MCF 10A (cell line): ENCODE data around the gene ADARB2. TPM values are rescaled to one million over a fixed set of nuclear protein-coding genes. Genes with fewer than 3 reads are reported as not detected.

ENCODE experiments used
- BruUV-seq: library from RNA; stranded (reverse); fragments of 400-500 nt; replicated peaks from 2 replicates; lab custom pipeline; 2021; lab: Mats Ljungman, UMichigan
- CTCF ChIA-PET: fragments of 300-600 bp; sonication (Branson Sonifier 250); formaldehyde crosslinking; extraction: SDS; loops from one replicate; lab custom pipeline; 2021; ENCODE audit warnings: antibody characterized with exemption, inconsistent platforms; lab: Yijun Ruan, JAX
- POLR2A ChIA-PET: fragments of 300-600, 350-650 bp; sonication (Branson Sonifier 250); formaldehyde crosslinking; extraction: SDS; loops from one replicate; lab custom pipeline; 2020; ENCODE audit warnings: antibody characterized with exemption, inconsistent platforms; lab: Yijun Ruan, JAX
- DNase-seq: peaks from one replicate; pipeline ENCODE4 v3.0.0-alpha.2; 2018; ENCODE audit not compliant: unreplicated experiment
- H3K27ac Mint-ChIP-seq: one replicate; pipeline ENCODE4 v1.8.0; 2022; ENCODE audit warnings: mild to moderate bottlenecking, low read depth, mixed read lengths; ENCODE audit not compliant: unreplicated experiment
- H3K27me3 Mint-ChIP-seq: one replicate; pipeline ENCODE4 v1.8.0; 2022; ENCODE audit warnings: mixed read lengths; ENCODE audit not compliant: insufficient read depth, unreplicated experiment
- H3K36me3 Mint-ChIP-seq: one replicate; pipeline ENCODE4 v1.8.0; 2022; ENCODE audit warnings: mild to moderate bottlenecking, moderate library complexity, mixed read lengths; ENCODE audit not compliant: insufficient read depth, unreplicated experiment
- H3K4me1 Mint-ChIP-seq: one replicate; pipeline ENCODE4 v1.8.0; 2022; ENCODE audit warnings: mixed read lengths; ENCODE audit not compliant: insufficient read depth, unreplicated experiment
- H3K4me3 Mint-ChIP-seq: one replicate; pipeline ENCODE4 v1.8.0; 2022; ENCODE audit warnings: mild to moderate bottlenecking, moderate library complexity, mixed read lengths; ENCODE audit not compliant: unreplicated experiment
- H3K9me3 Mint-ChIP-seq: one replicate; pipeline ENCODE4 v1.8.0; 2022; ENCODE audit warnings: mixed read lengths; ENCODE audit not compliant: unreplicated experiment
- CTCF ChIP-seq: fragments of 200-600 bp; IDR thresholded peaks from one replicate; pipeline ENCODE4 v1.8.0; 2022; ENCODE audit warnings: antibody characterized with exemption, mild to moderate bottlenecking; ENCODE audit not compliant: unreplicated experiment
- intact Hi-C: fragments of 100-400 bp; cut with micrococcal nuclease; formaldehyde crosslinking; loops from 2 replicates; pipeline ENCODE4 v1.14.1; 2022
- total RNA-seq: library from RNA; stranded (reverse); gene quantifications from 2 replicates; pipeline ENCODE4 v1.2.3, GENCODE V29; 2022

Gene ADARB2
- total RNA-seq, 1 experiment from 2014 or later, result 0.96 TPM

DNA sequence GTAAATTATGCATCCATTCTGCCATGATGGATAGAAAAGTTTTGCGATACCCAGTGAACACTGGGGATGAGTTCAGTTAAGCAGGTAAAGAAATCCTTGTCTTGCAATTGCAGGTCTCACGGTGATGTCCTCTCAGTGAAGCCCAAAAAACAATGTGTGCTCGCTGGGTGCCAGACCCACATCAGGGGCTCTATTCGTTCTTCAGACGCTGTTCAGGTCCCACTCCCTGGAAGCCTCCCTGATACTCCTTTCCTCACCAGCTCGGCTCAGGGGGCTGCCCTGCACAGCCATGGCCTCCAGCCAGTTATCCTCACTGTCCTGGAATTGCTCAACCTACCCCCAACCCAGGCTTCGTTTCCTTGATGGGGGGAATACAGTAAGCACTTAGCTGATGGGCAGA, 323.5 kb downstream of the ADARB2 start:
- no peaks in the 10 kb centered on the region for H3K27me3 Mint-ChIP-seq
- DNase-seq, result no peak
- BruUV-seq, result no TSS peak
- no peak overlapping the region for H3K4me3 Mint-ChIP-seq
- TF ChIP-seq CTCF, result no peak
- no peak overlapping the region for H3K27ac Mint-ChIP-seq
- no peaks in the 10 kb centered on the region for H3K4me1 Mint-ChIP-seq
- no peaks in the 10 kb centered on the region for H3K36me3 Mint-ChIP-seq
- H3K9me3 Mint-ChIP-seq, result peaks cover 13% of the 10 kb centered on the region
- intact Hi-C loops, result no loop called here
- ChIA-PET CTCF (no interaction called here), POLR2A (interaction anchor here (0.6 kb wide), 1 partner anchor 1541 kb away, joined by 3 read pairs; no protein-coding TSS in a partner anchor)

DNA sequence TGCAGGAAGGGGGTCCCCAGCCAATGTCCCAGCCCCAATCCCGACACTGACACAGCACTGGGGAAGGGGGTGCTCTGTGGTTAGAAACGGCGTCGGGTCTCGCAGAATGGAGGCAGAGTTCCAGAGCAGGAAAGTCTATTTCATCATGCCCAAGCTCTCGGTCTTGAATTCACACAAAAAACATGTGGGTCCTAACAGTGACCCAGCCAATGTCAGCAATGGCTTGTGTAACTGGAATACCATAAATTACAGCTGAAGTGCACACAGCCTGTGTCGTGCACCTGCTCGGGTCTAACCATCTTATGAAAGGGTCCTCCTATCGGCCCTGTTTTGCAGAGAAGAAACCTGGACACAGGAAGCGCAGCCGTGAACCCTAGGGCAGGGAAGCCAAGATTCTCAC, 324.1 kb downstream of the ADARB2 start:
- ChIA-PET CTCF (interaction anchor here (2.7 kb wide), 1 partner anchor 8 kb away, joined by 11 read pairs; no protein-coding TSS in a partner anchor), POLR2A (no interaction called here)
- no peak for TF ChIP-seq CTCF
- no peaks in the 10 kb centered on the region for H3K4me1 Mint-ChIP-seq
- no peak overlapping the region for H3K27ac Mint-ChIP-seq
- no peak for DNase-seq
- H3K9me3 Mint-ChIP-seq, result peaks cover 13% of the 10 kb centered on the region
- intact Hi-C loops, result no loop called here
- H3K36me3 Mint-ChIP-seq, result no peaks in the 10 kb centered on the region
- H3K4me3 Mint-ChIP-seq, result no peak overlapping the region
- H3K27me3 Mint-ChIP-seq, result no peaks in the 10 kb centered on the region
- no TSS peak for BruUV-seq

DNA sequence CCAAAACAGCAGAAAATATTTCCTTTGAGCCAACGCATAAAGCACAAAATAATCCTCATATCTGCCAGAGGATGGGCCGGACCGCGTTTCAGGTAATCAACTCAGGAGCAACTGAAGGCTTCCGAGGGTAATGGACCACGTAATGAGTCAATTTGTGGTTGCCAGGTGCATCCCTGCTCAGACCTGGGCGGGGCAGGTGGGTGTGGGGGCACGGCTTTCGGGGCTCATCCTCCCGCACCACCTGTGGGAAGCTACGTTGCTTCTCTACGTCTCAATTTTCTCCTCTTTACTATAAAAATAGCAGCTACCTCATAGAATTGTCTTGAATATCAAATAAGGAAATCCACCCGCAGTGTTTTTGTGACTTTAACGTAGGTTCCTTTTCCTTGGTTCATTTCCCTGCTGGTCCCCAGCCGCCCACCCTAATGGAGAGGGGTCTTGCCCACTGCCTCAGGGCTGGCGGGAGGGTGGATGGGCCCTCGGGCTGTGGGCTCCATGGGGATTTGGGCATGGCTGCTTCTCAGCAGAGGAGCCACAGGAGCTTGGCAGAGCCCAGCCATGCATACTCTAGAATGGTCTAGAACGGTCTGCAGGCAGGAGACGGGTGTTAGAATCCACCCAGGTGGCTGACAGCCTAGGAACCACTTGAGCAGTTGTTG, 324.7 kb downstream of the ADARB2 start:
- Mint-ChIP-seq H3K36me3 (no peaks in the 10 kb centered on the region), H3K4me3 (no peak overlapping the region), H3K4me1 (no peaks in the 10 kb centered on the region), H3K27me3 (no peaks in the 10 kb centered on the region), H3K27ac (no peak overlapping the region), H3K9me3 (peaks cover 13% of the 10 kb centered on the region)
- intact Hi-C loops, result no loop called here
- DNase-seq, result no peak
- no TSS peak for BruUV-seq
- no peak for TF ChIP-seq CTCF
- CTCF ChIA-PET, result interaction anchor here (0.7 to 2.7 kb wide), 2 partner anchors 8 kb away, joined by 3 to 11 read pairs; no protein-coding TSS in a partner anchor
- POLR2A ChIA-PET, result interaction anchor here (0.8 to 1.4 kb wide), 2 partner anchors 19 to 325 kb away, joined by 3 to 4 read pairs; partner anchors contain the start of gene ADARB2

DNA sequence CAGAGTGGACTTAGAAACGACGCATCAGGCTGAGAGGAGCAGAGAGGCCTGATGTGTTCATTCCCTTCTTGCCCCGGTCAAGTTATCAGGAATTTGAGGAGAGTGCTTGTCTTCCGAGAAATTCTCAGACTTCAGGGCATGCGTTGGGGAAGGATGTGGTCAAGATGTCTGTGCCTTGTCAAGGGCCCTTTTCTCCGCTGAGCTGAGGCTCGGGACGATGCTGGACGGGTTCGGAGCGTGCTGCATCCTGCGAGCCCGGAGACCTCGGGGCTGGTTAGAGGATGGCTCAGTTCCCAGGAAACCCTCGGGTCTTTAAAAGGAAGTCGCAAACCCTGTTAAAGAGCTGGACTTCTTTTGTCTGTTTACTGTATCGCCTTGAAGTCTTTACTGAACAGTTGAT, 325.4 kb downstream of the ADARB2 start:
- no peaks in the 10 kb centered on the region for H3K36me3 Mint-ChIP-seq
- ChIA-PET POLR2A (interaction anchor here (0.8 to 1.4 kb wide), 2 partner anchors 19 to 325 kb away, joined by 3 to 4 read pairs; partner anchors contain the start of gene ADARB2), CTCF (interaction anchor here (2.7 kb wide), 1 partner anchor 9 kb away, joined by 11 read pairs; no protein-coding TSS in a partner anchor)
- no peak overlapping the region for H3K4me3 Mint-ChIP-seq
- intact Hi-C loops, result no loop called here
- H3K27me3 Mint-ChIP-seq, result no peaks in the 10 kb centered on the region
- BruUV-seq, result no TSS peak
- no peak overlapping the region for H3K27ac Mint-ChIP-seq
- no peak for TF ChIP-seq CTCF
- no peaks in the 10 kb centered on the region for H3K4me1 Mint-ChIP-seq
- DNase-seq, result no peak
- H3K9me3 Mint-ChIP-seq, result peaks cover 13% of the 10 kb centered on the region
